IPS-18c (cell line): ENCODE data around the gene VSTM4.

ENCODE experiments used
- H3K4me3 ChIP-seq: 2 replicates; pipeline ENCODE4 v1.7.0; 2013; ENCODE audit warnings: low read depth, mild to moderate bottlenecking, low read length, moderate library complexity; ENCODE audit not compliant: insufficient read depth
- H3K9me3 ChIP-seq: one replicate; pipeline ENCODE4 v1.6.1; 2013; ENCODE audit warnings: mild to moderate bottlenecking, low read length, moderate library complexity; ENCODE audit not compliant: control insufficient read depth, insufficient read depth

The VSTM4 gene

DNA sequence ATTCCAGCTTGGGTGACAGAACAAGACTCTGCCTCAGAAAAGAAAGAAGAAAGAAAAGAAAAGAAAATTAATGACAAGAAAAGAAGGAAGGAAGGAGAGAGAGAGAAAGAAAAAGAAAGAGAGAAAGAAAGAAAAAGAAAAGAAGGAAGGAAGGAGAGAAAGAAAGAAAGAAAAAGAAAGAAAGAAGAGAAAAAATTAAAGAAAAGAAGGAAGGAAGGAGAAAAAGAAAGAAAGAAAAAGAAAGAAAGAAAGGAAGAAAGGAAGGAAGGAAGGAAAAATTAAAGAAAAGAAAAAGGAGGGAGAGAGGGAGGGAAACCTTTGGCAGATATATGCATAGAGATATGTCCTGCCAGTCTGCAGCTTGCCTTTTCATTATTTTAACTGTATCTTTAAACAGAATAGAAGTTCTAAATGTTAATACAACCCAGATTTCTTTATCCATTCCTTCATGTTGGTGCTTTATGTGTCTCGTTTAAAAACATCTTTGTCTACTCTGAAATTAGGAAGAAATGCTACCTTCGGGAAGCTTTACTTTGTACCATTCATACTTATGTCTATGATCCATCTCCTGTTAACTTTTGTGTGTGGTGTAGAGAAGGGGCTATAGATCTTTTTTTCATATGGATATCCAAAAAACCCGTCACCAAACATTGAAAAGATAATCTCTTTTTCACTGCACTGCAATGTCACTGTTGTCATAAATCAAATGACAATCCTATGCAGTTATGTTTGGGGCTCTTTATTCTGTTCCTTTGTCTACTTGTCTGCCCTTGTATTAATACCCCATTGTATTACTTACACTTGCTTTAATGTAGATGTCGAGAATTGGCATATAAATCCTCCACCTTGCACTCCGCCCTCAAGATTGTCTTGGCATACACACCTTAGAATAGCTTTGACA is 70.8 kb downstream of the VSTM4 start:
- Histone ChIP-seq H3K9me3 (no peaks in the 10 kb centered on the region), H3K4me3 (no peak overlapping the region)

DNA sequence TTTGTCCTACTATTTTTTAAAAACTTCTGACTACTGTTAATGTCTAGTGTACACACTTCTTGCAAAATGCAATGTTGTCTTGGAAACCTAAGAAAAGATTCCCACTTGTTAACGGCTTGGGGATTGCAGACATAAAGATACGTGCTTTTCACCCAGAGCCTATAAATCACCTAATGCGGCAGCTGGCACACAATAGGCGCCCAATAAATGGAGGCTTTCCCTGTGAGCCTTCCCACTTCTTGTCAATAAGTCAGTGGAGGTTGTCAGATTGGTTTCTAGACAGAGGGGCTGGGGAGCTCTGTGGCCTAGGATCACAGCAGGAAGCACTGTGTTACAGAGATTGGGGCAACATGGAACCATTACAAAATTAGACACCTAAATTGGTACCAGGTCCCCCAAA is 74.7 kb downstream of the VSTM4 start:
- no peak overlapping the region for H3K4me3 ChIP-seq

DNA sequence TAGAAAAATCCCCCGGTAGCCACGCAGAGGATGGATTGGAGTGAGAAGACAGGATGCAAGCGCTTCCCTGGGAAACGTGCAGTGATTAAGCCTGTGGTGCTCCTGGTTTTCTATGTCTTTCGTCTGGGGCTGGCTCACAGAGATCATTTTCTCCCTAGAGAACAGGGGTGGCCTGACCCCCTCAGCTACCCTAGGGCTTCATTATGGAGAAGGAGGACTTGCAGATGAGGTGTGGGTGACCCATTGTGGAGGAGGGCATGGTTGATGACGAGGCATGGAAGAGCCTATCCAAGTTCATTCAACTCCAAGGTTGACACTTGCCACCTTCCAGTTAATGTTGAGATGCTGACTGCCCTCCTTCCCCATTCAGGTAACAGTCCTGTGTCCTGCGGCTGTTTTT is 75.9 kb downstream of the VSTM4 start:
- Histone ChIP-seq H3K9me3 (no peaks in the 10 kb centered on the region), H3K4me3 (no peak overlapping the region)

More for the DNA sequence above, 74.7 kb downstream of the VSTM4 start:
- H3K9me3 ChIP-seq: no peaks in the 10 kb centered on the region

DNA sequence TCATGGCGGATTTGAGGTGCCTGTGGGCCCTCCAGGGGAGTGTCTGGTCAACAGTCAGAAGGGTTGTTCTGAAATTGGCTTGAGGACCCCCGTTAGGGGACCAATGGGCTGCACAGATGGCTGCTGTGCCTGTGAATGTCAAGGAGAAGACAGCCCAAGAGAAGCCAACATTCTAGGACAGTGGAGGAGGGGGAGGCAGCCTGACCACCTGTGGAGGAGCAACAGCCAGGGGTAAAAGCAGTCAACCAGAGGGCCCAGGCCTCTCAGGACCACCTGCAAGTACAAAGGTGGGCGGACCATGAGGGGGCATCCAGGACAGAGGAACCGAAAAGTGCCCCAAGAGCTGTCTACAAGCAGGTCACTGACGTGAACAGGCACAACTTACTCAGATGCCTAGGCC is 76.6 kb downstream of the VSTM4 start:
- Histone ChIP-seq H3K4me3 (no peak overlapping the region), H3K9me3 (no peaks in the 10 kb centered on the region)

DNA sequence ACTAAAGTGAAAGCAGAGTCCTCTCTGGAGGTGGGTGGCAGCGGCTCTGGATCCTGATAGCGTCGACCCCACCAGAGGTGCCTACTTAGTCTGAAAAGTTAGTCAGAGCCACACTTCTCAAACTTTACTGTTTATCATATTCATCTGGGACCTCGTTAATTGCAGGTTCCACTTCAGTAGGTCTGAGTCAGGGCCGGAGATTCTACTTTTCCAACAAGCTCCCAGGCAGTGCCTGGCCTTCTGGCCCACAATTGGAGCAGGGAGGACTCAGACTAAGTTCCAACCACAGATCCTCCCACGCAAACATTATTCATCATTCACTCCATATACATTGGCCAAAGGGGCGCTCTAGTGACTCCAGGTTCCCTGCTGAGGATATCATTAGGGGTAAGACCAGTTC is 78.1 kb downstream of the VSTM4 start:
- Histone ChIP-seq H3K9me3 (no peaks in the 10 kb centered on the region), H3K4me3 (no peak overlapping the region)

DNA sequence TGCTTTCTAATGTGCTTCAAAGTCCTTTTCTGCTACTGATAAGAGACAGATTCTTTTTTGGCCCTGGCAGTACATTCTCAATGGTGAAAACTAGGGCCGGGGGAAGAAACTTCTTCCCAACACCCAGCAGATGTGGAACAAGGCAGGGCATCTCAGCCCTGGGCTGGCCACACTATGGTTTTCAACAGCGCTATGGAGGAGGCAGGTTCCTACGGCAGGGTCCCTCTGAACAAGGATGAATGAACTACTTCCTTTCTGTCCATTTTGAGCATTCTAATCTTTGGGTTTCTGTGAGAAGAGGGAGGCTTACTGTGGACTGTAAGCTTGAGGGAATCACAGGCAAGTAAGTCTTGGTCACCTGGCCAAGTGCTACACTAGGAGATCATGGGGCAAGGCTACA is 78.7 kb downstream of the VSTM4 start:
- no peaks in the 10 kb centered on the region for H3K9me3 ChIP-seq
- H3K4me3 ChIP-seq: no peak overlapping the region

DNA sequence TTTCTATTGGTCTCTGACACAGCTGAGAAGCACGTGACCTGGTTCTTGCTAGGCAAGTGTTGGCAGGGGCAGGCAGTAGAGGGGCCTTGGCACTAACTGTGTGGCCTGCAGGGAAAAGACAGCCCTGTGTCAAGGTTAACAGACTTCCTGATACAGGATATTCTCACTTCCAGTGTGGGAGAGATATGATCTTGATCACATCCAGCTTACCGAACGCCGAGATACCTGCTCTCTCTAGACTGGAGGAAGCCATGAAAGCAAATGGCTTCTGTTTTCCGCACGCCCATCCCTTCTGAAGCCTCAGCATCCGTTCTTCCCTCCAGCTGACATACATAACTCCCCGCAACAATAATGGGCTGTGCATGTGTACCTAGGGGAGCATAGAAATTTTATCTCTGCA is 79.4 kb downstream of the VSTM4 start:
- H3K9me3 ChIP-seq: no peaks in the 10 kb centered on the region
- no peak overlapping the region for H3K4me3 ChIP-seq

DNA sequence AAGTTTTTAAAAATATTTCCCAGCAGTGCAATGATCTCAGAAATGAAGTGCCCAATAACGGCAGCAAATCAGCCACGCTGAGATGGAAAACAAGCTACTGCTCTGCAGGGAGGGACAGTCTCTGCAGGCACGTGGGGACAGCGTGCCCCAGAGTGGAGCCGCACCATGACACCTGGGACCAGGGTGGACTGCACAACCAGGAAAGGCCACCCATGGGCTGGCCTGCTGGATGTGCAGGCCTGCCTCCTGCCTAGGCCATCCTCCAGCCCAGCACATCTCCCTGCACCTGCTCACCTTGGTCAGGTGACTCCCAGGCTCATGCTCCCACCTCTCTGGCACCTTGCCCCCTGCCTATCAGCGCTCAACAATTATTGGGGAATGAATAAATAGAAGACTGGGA is 80.4 kb downstream of the VSTM4 start:
- Histone ChIP-seq H3K4me3 (no peak overlapping the region), H3K9me3 (no peaks in the 10 kb centered on the region)

DNA sequence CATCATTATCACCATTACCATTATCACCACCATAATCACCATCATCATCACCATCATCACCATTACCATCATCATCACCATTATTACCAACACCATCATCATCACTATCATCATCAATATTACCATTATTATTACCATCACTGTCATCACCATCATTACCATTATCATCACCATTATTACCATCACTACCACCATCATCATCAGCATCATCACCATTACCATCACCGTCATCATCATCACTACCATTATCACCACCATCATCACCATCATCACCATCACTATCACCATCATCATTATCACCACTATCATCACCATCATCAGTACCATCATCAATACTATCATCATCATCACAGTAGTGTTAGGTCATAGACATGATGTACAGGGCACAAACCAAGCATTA is 81.4 kb downstream of the VSTM4 start:
- H3K4me3 ChIP-seq: no peak overlapping the region
- no peaks in the 10 kb centered on the region for H3K9me3 ChIP-seq

DNA sequence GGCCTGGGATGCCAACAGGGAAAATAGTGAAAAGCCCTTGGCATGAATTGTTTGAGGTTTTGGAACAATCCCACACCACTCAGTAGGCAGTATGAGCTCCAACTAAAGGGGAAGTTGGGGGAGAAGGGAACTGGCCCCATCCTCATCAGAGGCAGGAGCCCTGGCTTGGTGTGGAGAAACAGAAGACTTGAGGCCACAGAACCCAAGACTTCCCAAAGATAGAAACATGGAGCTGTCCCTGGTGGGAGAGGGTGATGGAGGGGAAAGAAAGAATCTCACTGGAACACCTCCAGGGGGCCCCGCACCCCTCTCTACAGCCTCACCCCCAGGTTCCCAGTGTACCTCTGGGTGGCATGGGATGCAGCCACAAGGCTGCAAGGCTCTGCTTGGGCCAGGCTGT is 85.7 kb downstream of the VSTM4 start:
- H3K9me3 ChIP-seq: no peaks in the 10 kb centered on the region
- H3K4me3 ChIP-seq: no peak overlapping the region

DNA sequence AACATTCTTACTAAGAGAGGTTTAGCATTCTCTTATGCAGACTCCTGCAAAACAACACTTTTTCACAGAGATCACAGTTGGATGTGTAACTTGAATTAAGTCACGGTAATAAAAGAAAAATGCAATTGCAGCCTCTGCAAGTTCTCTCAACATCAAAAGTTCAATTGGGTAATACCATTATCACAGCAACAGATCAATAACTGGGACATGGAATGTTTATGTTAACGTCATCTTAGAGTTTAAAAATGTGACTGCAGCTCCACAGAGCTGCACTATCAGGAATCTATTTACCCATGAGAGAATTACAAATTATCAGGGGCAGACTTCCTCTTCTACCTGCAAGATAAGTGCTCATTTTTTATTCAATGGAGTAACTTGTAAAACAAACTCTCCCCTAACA is 86.7 kb downstream of the VSTM4 start:
- no peak overlapping the region for H3K4me3 ChIP-seq

DNA sequence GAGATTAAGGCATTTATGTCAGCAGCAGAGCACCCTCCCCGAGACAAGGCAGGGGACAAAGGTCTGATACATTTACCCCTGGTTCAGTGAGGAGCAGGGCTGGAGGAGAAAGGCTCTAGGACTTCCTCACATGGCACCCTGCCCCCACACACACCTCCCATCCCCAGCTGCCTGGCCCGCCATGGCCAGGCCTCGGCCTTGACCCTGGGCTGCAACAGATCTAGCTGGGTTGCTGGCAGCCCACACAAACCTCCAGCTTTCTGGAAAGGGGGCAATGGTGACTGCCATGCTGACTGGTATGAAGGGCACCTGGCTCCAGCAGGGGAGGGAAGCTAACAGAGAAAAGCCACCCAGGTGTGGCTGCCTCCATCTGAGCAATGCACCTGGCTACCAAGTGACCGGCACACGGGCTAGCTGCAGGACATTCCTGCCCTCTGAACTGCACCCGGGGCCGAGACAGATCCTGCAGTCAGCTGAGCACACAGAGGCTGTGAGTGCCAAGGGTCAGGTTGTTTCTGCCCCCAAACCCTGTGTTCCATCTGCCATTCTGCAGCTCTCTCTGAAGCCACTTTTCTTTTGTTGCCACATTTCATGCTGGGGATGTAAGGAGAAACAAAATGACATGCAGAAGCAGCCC is 89.9 kb downstream of the VSTM4 start:
- no peaks in the 10 kb centered on the region for H3K9me3 ChIP-seq
- no peak overlapping the region for H3K4me3 ChIP-seq

More for the DNA sequence above, 86.7 kb downstream of the VSTM4 start:
- no peaks in the 10 kb centered on the region for H3K9me3 ChIP-seq

DNA sequence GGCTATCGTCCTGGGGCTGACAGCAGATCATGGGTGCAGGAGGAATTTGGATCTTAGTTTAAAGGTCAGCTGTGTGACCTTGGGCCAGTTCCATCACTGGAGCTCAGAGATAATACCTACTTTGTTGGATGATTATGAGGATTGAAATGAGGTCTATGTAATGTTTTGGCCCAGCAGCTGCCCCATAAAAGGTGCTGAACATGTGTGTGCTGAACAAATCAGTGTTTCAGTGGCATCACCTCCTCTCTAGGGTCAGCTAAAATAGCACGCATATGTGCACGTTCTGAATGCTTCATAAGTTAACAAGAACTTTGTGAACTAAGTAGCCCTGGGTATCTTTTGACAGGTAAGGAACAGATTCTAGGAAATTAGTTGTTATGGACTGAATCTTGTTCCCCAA is 90.8 kb downstream of the VSTM4 start:
- H3K9me3 ChIP-seq: no peaks in the 10 kb centered on the region
- H3K4me3 ChIP-seq: no peak overlapping the region

DNA sequence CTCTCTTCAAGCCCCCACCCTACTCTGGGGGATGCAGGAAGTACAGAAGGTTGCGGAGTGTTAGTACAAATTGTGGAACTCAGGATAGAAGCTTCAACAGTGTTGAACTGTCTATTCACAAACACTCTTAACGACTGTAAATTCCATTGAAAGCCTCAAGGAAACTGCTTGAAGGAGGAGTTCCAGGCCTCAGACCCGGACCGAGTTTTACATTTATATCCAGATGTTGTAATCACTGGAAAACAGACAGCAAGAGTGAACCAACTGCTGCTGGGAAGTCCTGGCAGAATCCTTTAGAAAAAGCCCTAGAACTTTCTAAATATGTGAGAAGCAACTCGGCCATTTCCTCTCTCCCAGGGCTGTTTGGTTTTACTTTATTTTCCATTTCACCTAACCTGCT is 91.6 kb downstream of the VSTM4 start:
- no peaks in the 10 kb centered on the region for H3K9me3 ChIP-seq
- H3K4me3 ChIP-seq: no peak overlapping the region

DNA sequence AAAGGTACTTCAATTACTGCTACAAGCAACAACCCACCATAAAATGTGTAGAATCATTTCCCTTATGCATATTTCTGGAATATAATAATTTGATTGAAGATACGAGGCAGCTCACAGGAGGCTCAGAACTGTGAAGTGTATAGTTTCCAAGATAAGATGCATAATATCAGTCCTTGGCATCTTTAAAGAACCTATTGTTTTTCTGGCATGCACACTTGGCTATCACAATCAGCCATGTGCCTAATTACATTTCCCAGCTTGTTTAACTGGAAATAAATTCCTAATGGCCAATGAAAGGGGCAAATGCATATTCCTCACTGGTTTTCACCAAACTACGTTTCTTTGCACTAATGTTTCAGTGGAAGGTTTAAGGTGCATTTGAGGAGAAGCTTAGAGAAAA is 92.3 kb downstream of the VSTM4 start:
- H3K4me3 ChIP-seq: no peak overlapping the region
- no peaks in the 10 kb centered on the region for H3K9me3 ChIP-seq

DNA sequence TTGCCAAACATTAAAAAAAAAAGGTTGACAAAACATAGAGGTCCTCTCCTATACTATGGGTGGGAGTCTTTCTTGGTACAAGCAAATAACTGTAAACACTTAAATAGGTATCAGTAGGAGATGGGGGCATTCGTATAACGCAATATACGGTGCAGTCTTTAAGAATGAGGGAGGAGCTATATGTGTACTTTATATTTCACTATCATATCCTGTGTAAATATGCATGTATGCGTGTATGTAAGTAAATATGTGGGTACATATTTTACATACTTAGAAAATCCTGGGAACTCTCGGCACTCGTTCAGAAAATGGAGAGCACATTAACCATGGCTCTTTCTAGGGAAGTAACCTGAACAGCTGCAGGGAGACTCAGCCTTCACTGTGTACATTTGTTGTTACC is 93.6 kb downstream of the VSTM4 start:
- H3K9me3 ChIP-seq: peaks cover 2% of the 10 kb centered on the region
- no peak overlapping the region for H3K4me3 ChIP-seq

DNA sequence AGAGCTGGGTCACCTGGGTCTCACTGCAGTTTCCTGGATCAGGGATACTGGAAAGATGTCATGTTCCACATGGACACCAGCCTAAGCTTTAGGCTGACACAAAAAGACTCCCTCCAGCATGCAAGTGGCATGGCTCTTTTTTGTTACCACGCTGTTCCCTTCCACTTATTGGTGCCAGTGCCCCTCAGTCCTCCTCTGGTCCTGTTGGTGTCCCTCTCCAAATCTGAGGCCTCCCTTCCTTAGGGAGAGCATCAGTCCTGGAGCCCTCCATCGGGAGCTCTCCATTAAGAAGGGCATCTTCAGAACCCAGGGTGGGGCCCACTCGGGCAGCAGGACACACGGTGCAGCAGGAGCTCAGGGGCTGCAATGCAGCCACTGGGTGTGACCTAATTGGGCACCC is 99.6 kb downstream of the VSTM4 start:
- Histone ChIP-seq H3K4me3 (no peak overlapping the region), H3K9me3 (peaks cover 2% of the 10 kb centered on the region)

DNA sequence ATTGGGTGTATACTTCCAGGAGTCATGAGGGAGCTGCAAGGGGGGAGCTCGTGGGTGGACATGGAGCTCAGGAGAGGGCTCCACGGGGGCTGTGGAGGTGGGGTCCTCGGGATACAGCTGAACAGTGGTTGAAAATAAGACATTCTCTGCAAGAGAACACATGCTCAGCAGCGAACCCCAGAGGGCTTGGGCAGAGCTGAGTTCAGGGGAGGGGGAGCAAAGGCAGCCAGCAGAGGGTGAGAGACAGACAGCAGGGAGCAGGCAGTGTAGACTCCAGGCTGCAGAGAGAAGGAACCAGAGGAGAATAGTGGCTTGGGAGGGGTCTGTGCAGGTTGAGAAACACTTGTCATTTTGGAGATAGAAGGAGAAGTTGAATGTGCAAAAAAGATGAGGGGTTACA is 102.7 kb downstream of the VSTM4 start:
- Histone ChIP-seq H3K9me3 (peaks cover under 1% of the 10 kb centered on the region), H3K4me3 (no peak overlapping the region)
